22Rv1 (cell line): ENCODE data around the gene GABBR2.

Source experiments
- ZFX ChIP-seq: fragments of 450-650 bp; IDR thresholded peaks from 2 replicates; pipeline ENCODE4 v1.6.1; 2017; ENCODE audit warnings: antibody characterized with exemption, borderline replicate concordance
- TF ChIP-seq, protein P1 (sequence below): fragments of 450-650 bp; IDR thresholded peaks from 2 replicates; pipeline ENCODE4 v1.5.1; 2017; ENCODE audit warnings: mild to moderate bottlenecking

DNA sequence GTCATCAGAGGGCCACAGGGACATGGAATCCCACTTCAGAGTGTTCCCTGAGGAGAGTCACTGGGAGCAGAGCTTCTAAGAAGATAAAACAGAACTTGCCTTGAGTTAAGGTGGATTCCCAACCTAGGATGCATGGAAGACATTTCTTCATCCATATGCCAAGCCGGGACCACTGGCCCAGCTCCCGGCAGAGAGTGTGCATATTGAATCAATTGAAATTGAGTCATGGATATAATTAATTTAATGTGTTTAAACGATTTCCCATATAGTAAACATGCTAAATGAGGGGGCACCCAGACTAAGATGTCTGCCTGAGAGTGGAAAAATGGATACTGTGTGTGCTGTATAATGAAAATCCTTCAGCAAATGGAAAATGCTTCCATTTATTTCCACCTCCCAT is 258.9 kb downstream of the GABBR2 start:
- TF ChIP-seq, protein P1, sequence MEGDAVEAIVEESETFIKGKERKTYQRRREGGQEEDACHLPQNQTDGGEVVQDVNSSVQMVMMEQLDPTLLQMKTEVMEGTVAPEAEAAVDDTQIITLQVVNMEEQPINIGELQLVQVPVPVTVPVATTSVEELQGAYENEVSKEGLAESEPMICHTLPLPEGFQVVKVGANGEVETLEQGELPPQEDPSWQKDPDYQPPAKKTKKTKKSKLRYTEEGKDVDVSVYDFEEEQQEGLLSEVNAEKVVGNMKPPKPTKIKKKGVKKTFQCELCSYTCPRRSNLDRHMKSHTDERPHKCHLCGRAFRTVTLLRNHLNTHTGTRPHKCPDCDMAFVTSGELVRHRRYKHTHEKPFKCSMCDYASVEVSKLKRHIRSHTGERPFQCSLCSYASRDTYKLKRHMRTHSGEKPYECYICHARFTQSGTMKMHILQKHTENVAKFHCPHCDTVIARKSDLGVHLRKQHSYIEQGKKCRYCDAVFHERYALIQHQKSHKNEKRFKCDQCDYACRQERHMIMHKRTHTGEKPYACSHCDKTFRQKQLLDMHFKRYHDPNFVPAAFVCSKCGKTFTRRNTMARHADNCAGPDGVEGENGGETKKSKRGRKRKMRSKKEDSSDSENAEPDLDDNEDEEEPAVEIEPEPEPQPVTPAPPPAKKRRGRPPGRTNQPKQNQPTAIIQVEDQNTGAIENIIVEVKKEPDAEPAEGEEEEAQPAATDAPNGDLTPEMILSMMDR = no peak
- no peak for TF ChIP-seq ZFX
